GM12892 (cell line): ENCODE results near the gene RRP9.

Source experiments
- POLR2A ChIP-seq: IDR thresholded peaks from 2 replicates; pipeline ENCODE4 v1.6.1; 2011; ENCODE audit warnings: low read depth, low read length, control low read depth
- POLR2AphosphoS5 ChIP-seq: IDR thresholded peaks from 2 replicates; pipeline ENCODE4 v1.6.1; 2011; ENCODE audit warnings: low read depth, low read length, control low read depth

GRCh38 chr3:51966016-51966415 is 24.3 kb upstream of the RRP9 start:
- TF ChIP-seq POLR2A (no peak), POLR2AphosphoS5 (no peak)
